HG03575 (cell line): ENCODE results near the gene WDR91.
"Not testable (repeated sequence)": the region's sequence is repeated elsewhere in the genome, so short reads cannot be mapped to it uniquely, and the experiment has no call there.

Experiments used
- ATAC-seq: cut with Tn5 transposase; IDR thresholded peaks from one replicate; pipeline ENCODE4 v1.9.1; 2021; ENCODE audit not compliant: unreplicated experiment, insufficient number of reproducible peaks, low FRiP score; ENCODE audit errors: extremely low read depth

The WDR91 gene

GRCh38 chr7:135235841-135236240 is 24.5 kb upstream of the WDR91 start:
- ATAC-seq, result no peak

- no peak for ATAC-seq
These were observed 23.4 kb upstream of the WDR91 start for GRCh38 chr7:135234727-135235126.

GRCh38 chr7:135234095-135234494 is 22.8 kb upstream of the WDR91 start:
- not testable (repeated sequence) for ATAC-seq

GRCh38 chr7:135233570-135233969 is 22.2 kb upstream of the WDR91 start, which contains the start of gene STRA8:
TSS of gene STRA8 (plus strand) at chr7:135233838. CDS start at chr7:135240525, 6,687 bp downstream.
- no peak for ATAC-seq

GRCh38 chr7:135232720-135233119 is 21.4 kb upstream of the WDR91 start:
- no peak for ATAC-seq

- ATAC-seq, result no peak
These were observed 20.8 kb upstream of the WDR91 start for GRCh38 chr7:135232087-135232486.

GRCh38 chr7:135231686-135232085 is 20.4 kb upstream of the WDR91 start:
- ATAC-seq, result no peak

- ATAC-seq, result no peak
These were observed 12.7 kb upstream of the WDR91 start for GRCh38 chr7:135224027-135224426.

- no peak for ATAC-seq
These were observed 6.6 kb upstream of the WDR91 start for GRCh38 chr7:135217645-135218509.

GRCh38 chr7:135215698-135216097 is 4.4 kb upstream of the WDR91 start:
- ATAC-seq, result no peak

GRCh38 chr7:135215180-135215579 is 3.9 kb upstream of the WDR91 start:
- ATAC-seq, result no peak

- ATAC-seq, result no peak
These were observed 2.5 kb upstream of the WDR91 start for GRCh38 chr7:135213831-135214230.

- ATAC-seq, result not testable (repeated sequence)
These were observed 790 bp upstream of the WDR91 start for GRCh38 chr7:135211946-135212685.

GRCh38 chr7:135210888-135211178 is 493 bp downstream of the WDR91 start:
- peak; percentile 1 for ATAC-seq

- no peak for ATAC-seq
These were observed 2.0 kb downstream of the WDR91 start for GRCh38 chr7:135209225-135209834.

GRCh38 chr7:135208102-135208793 is 3.1 kb downstream of the WDR91 start:
- no peak for ATAC-seq

- no peak for ATAC-seq
These were observed 3.8 kb downstream of the WDR91 start for GRCh38 chr7:135207406-135208101.

GRCh38 chr7:135206941-135207391 is 4.4 kb downstream of the WDR91 start:
- peak; percentile 29 for ATAC-seq

GRCh38 chr7:135205850-135206249 is 5.5 kb downstream of the WDR91 start:
- ATAC-seq, result no peak
